NCI-H526 (cell line): ENCODE measurements around the gene BCL7B.
A peak's percentile ranks its signal among the peaks of the same experiment; 100 is the strongest.
"Not testable (repeated sequence)": the region's sequence is repeated elsewhere in the genome, so short reads cannot be mapped to it uniquely, and the experiment has no call there.

Experiments used
- DNase-seq, 2 experiments: peaks; one replicate each; lab custom pipeline; 2025; lab: John Stamatoyannopoulos, UW

Gene BCL7B

DNA sequence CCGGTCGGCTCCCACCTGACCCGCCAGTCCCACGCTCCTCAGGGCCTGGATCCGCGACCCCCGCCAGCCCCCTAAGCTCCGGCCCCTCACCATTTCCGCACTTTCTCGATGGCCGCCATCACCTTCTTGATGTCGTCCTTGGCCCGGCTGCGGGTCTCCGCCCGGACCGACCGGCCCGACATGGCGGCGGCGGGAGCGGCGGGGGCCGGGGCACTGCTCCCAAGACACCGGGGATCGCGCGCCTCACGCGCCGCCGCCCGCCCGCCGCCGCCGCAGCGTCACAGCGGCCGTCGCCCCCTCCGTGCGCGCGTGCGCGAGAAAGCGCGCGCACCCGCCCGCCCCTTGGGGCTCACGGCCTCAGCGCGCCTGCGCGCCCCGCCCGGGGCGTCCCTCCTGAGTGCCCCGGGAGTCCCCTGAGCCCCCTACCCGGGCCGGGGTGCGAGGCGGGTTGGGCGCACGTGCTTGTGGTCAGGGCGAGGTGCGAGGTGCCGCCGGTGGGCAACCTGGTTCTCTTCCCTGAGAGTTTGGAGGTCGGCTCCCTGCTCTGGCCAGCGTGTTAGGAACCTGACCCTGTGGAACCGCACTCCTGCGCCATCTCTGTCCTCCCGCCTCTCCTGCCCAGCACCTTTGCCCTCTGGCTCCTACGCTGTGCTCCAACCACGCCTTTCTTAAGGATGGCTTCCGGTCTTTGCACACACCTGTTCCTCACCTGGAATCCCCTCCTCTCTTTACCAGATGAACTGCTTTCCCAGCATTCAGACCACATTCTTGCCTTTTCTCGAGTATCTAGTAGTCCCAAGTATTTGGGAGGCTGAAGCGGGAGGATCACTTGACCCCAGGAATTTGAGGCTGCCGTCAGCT, at the start of gene BCL7B:
BCL7B (minus strand) TSS at position 294 of the 861 bp plus-strand sequence; CDS start at position 182, 112 bp downstream.
- peak in 1 of 2 experiments; percentile 82 for DNase-seq

DNA sequence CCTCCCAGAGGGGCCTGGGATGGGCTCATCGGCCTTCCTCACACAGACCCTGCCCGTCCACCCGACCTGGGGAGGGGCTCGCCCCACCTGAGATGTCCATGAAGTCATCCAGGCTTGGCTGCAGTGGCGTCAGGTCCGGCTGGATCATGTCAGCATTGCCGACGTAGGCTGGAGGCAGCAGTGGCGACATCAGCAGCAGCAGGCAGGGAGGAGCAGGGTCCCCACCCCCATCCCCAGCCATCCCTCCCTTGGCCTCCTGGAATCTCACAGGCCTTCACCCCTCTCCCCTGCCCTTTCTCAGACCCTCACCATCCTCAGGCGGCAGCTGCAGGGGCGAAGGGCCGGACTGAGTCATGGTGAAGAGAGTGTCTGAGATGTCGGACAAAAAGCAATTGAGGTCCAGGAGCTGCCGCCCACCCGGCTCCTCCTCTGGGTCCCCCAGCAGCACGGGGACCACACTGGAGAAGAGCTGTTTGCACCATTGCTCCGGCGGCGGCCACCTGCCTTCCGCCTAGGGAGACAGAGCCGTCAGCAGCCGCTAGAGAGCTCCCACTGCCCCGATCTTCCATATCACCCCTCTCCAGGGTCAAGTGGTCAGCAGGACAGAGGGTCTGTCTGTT, 48.2 kb upstream of the BCL7B start:
- DNase-seq, result no peak

DNA sequence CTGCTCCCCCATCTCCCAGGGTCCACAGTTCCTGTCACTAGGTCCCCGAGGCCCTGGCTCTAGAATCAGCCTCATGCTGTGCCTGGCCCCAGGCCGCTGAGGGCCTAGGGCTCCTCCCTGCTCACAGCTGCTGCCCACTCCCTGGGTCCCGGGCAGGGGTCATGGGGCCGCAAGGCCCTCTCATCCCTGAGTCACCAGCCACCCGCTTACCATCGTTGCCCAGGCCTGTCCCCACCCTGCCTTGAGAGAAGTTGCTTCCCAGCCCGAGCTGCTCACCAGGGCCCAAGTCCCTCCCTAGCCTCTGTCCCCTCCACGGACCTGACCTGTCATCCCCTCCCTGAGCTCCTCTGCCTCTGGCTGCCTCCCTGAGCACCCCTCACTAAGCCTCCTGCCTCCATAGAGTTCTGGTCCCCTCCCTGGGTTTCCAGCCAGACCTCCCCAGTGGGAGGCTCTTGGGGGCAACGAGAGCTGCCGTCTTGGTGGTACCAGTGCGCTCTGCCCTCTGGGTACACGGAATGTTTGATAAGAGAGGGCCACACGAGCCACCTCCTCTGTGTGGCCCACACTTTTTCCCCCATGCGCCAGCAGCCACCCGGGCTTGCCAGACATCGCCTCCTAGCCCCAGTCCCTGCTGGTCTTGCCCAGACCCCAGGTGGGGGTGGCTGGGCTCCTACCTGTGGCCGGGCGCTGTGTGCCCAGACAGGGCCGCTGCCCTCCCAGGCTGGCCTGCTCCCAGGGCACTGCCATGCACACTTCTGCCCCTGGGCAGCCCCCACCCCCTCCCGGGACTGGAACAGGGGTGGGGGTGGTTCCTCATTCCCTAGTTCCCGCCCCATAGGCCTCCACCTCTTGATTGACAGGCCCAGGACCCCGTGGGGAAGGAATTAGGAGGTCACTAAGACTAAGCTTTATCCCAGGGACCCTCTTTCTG, 45.5 kb upstream of the BCL7B start:
- no peak for DNase-seq

DNA sequence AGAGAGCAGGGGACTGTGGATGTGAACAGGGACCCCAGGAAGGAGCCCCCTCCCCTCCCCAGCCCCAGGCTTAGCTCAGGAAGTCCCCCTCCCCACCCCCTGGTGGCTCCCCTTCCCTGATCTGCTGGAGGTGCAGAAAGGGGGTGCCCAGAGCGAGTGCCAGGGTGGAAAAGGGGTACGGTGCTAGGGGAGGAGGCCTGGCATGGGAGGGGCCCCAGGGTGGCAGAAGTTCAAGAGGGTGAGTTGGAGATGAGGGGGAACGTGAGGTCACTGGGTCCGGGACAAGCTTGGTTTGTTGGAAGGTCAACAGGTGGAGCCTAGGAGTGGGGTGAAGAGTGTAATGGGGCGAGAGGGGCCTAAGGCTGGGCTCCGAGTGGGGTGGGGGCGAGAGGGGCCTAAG, 42.4 kb upstream of the BCL7B start:
- no peak for DNase-seq

DNA sequence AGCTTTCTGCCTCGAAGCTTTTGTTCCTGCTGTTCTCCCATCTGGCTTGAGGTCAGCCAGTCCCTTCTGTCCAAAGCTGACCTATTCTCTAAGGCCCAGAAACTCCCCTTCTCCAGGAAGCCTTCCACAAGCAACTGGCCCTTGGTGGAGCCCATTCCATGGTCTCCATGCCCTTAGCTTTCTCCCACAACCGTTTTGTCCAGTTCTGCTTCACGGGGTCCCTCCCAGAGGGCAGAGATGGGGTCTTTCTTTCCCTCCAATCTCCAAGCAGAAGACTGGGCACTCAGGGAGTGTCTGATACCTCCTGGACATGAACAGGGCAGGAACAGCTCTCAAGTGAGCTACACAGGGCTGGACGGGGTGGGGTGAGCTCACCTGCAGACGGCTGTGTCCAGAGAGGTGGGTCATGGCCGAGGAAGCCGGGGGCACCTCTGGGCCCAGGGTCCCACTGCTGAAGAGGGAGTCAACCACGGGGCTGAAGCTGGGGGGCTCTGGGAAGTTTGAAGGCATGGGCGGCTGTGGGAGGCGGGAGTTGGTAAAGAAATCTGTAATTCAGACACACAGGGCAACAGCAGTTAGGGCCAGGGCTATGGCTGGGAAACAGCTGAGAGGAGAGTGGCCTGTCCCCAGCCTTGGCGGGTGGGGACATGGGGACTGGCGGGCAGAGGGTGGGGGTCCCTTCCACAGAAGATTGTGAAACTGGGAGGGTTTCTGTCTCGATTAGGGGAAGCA, 41.8 kb upstream of the BCL7B start:
- no peak for DNase-seq

DNA sequence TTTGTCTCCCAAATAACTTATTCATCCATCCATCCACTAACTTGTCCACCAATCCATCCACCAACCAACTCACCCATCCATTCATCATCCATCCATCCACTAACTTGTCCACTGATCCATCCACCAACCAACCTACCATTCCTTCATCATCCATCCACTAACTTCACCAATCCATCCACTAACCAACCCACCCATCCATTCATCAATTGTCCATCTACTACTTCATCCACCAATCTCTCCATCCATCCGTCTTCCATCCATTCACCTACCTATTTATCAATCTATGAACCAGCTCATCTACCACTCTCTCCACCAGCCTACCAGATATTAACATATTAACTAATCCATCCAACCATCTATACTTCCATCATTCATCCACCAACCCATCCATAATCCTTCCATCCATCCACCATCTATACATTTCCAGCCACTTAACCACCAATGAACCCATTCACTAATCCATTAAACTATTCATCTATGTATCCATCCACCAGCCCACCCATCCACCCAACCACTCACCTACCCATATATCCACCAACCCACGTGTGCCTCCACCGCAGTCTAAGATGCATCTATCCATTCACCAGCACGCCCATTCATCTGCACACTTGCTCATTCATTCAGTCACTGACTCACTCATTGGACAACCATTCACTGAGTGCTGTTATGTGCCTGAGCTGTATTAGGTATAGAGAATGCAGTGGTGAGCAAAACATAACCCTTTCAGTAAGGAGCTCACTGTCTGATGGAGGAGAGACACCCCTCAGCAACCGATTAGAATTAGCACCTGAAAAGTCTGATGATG, 40.7 kb upstream of the BCL7B start:
- no peak for DNase-seq

DNA sequence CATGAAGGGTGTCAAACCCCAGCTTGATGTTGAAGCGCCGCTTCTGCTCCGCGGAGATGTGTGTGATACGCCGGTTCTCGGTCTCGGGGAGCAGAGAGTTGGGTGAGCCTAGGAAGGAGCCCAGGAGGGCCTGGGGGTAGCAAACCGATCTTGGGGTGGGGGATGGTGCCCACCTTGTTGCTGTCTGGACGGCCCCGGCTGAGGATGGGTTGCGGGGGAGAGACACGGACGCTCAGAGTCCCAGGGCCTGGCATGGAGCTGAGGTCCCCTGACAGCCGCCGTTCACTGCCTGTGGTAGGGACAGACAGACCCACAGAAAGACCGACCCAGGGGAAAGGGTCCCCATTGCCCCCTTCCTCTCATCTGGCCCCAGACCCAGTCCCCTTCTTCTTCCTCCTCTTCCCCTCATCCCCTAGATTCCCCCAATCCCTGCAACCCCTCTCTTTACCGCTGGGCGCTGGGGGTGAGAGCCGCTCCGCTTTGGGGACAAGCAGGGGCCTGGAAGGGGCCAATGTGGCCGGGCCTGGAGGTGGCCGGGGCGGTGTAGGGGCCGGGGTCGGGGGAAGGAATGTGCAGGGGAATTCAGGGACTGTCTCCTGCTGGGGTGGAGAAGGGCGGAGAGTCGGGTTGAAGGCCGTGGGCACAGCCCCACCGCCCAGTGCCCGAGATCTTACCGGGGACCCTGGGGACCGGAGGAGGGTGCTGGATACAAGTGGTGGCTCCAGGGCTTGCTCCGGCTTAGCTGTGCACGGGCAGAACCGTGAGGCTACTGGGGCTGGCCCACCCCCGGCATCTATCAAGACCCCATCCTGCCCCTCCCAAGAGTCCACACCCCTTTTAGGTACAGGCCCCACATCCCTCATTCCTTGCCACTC, 38.9 kb upstream of the BCL7B start:
- DNase-seq, result no peak

DNA sequence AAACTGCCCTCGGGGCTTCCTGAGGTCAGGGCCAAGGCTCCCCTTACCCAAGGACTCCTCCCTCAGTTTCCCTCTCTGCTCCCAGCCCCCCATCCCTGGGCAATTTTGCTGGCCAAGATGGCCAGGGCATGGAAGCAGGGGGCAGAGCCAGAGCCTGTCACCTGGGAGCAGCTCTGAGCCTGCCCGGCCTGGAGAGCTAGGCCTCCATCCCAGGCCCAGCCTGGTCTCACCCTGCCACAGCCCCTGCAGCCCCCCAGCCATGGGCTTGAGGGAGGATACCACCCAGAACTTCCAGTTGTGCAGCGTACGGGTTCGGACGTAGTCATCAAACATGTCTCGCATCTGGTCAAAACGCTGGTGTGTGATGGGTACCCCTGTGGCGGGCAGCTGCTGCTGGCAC, 37.9 kb upstream of the BCL7B start:
- DNase-seq, result no peak

DNA sequence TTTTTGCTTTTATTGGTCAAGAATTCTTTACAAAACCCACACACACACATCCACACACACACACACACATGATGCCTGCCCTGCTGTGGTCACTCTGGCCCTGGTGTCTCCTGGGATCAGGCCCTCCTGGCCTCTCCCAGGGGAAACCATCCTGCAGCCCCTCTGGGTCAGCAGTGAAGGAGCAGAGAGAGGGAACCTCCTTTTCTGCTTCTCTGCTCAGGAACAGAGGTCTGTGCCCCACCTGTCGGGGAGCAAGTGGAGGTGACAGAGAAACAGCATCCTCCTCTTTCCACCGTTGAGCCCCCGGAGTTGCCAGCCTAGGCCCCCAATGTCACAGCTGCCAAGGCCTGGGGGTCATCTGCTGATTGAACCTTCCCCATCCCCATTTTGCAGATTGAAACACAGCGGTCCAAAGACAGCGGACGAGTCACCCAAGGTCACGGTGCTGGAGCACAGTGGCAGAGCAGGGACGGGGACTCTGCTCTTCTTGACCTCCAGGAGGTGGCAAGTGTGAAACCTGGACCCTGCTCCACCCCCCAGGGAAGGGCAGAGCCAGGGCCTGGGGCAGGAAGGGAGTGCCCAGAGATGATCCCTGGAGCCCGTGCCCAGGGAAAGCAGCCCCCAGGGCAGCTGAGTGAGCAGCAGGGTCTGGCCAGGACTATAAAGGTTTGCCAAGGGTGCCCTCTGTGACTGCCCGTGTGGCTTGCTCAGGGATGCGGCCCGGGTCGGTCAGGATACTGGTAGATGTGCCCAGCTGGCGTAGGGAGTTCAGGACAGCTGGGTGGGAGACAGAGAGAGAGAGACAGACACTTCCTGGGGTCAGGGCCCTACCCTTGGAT, 35.9 kb upstream of the BCL7B start:
- no peak for DNase-seq

DNA sequence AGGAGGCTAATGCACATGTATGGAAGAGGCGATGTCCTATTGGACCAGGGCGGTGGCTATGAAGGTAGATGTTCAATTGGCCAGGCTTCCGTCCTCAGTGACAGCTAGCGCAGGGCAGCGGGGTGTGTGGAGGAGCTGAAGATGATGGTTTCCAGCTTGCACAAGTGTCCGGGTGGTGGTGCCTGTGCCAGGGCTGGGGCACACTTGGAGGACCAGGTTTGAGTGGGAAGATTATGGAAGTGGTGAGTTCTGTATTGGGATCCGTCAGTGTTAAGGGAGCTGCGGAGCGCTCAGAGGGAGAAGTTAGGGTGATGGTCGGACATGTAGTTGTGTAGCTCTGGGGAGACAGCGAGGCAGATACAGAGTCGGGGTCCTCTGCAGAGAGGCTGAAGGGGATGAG, 29.4 kb upstream of the BCL7B start:
- no peak for DNase-seq

DNA sequence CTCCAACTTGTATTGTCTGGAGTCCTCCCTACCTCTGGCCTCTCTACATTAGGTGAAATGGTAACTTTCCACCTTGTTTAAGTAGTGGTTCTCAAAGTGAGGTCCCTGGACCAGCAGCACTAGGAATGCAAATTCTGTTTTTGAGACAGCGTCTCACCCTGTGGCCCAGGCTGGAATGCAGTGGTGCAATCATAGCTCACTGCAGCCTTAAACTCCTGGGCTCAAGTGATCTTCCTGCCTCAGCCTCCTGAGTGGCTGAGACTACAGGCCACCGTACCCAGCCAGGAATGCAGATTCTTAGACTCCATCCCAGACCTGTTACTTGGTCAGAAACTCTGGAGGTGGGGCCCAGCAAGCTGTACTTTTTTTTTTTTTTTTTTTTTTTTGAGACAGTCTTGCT, 27.7 kb upstream of the BCL7B start:
- DNase-seq, result no peak

DNA sequence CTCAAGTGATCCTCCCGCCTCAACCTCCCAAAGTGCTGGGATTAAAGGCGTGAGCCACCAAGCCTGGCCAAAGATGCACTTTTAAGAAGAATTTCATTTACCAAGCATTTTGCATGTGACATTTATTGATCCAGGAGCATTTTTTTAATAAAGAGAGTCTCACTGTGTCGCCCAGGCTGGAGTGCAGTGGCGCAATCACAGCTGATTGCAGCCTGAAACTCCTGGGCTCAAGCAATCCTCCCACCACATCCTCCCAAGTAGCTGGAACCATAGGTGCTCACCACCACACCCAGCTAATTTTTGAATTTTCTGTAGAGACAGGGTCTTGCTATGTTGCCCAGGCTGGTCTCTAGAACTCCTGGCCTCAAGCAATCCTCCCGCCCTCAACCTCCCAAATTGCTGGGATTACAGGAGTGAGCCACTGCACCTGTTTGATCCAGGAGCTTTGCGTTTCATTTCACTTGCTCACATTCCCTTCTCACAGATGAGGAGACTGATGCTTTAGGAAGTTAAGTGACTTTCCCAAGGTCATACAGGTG, 25.2 kb upstream of the BCL7B start:
- no peak for DNase-seq

DNA sequence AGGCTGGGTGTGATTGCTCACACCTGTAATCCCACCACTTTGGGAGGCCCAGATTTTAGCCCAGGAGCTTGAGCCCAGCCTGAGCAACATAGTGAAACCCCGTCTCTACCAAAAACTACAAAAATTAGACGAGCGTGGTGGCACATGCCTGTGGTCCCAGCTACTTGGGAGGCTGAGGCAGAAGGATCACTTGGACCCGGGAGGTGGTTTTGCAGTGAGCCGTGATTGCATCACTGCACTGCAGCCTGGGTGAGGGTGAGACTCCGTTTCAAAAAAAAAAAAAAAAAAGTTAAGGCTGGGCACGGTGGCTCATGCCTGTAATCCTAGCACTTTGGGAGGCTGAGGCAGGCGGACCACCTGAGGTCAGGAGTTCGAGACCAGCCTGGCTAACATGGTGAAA, 23.5 kb upstream of the BCL7B start:
- not testable (repeated sequence) for DNase-seq

DNA sequence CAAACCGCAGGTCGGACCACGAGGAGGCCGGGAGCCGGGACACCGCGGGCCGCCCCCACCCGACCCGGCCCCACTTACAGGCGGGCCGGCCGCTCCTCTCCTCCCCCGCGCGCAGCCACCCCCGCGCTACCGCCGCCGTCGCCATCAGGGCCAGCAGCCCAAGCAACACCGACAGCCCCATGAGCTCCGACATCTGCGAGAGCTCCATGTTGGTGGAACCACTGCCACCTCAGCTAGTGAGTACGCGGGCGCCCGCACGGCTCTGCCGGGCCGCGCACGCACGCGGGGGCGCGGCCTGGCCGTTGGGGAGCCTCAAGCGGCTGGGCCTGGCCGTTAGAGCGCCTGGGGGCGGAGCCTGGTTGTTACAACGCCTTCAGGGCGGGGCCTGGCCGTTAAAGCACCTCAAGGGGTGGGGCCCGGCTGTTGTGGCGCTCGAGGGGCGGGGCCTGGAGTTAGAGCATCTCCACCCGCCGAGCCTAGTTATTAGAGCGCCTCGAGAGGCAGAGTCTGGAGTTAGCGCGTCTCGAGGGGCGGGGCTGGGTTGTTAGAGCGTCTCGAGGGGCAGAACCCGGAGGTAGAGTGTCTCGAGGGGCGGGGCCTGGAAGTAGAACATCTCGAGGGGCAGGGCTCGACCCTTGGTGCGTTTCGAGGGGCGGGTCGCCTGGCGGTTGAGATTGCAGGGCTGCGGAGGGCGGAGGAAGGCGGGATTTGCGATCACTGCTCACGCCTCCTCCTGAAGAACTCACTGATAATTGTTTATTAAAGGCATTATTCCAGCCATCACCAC, 21.0 kb upstream of the BCL7B start, which contains the start of gene TBL2:
TBL2 (minus strand) TSS at position 238 of the 787 bp plus-strand sequence; CDS start at position 208, 30 bp downstream.
- DNase-seq, result peak; percentile 96 to 100

DNA sequence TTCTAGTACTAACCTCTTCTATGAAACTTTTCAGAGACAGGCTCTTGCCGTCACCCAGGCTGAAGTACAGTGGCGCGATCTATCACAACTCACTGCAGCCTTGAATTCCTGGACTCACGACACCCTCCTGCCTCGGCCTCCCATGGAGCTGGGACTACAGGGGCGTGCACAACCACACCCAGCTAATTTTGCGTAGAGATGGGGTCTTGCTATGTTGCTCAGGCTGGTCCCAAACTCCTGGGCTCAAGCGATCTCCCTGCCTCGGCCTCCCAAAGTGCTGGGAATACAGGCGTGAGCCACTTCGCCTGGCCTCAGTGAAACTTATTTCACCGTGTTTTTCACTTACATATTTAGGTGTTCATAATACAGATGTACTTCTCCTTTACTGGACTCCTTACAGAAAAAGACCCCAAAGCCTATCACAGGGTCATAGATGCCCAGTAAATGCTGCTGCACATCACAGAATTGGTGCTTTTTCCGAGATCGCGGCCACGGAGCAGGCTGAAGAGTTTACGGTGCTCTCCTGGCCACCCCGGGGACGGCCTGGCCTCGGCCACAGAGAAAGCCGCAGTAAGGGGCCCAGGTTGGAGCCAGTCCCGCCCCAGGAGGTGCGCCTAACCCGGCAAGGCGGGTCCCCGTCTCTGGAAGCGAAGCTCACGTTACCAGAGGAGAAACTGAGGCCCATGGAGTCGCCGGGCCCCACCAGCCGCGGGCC, 20.3 kb upstream of the BCL7B start:
- DNase-seq, result peak in 1 of 2 experiments; percentile 43

DNA sequence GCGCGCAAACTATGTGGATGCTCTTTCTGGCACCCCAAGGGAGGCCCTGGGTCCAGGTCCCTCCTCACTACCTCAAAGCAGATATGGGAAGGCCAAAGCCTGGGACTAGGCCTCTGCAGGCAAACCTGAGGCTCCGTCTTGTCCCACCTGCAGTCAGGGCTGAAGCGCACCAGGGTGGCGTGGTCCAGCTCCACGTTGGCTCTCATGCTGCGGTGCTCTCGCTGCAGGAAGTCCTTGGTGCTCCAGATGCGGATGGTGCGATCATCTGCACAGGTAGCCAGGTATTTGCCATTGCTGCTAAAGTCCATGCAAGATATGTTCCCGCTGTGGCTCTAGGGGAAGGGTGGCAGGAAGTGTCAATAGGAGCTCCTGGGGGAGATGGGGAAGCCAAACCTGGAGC, 16.3 kb upstream of the BCL7B start:
- no peak for DNase-seq

DNA sequence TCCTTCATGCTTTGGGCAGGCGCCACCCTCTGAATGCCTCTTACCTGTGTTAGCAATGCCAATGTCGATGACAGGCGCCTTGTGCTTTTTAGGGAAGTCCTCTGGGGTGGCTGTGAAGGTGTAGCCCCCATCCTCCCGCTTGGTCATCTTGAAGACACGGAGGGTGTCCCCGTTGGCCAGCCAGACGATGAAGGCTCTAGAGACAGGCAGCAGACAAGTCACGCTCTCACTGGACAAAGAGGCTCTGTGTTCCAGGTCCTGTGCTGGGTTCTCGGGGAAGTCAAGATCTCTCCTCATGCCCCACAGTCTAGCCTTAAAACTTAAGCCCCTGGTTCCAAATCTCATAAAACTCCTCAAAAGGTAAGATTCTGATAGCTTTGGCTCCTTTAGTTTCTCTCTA, 15.8 kb upstream of the BCL7B start:
- no peak for DNase-seq
